Muscle of arm (tissue), 12 donors: ENCODE measurements around the gene KCNIP2. TPM values are rescaled to one million over a fixed set of nuclear protein-coding genes. Genes with fewer than 3 reads are reported as not detected.
"Not testable (repeated sequence)": the region's sequence is repeated elsewhere in the genome, so short reads cannot be mapped to it uniquely, and the experiment has no call there.

Source experiments
- DNase-seq: peaks from one replicate; pipeline ENCODE4 v3.0.0-alpha.2; 2013
- polyA plus RNA-seq, 12 donors: library from polyadenylated mRNA; unstranded; fragments of 120-200 nt; gene quantifications; one replicate each; pipeline ENCODE4 v1.2.1, GENCODE V29; 2013; ENCODE audit not compliant: insufficient read length in 12 of 12

Gene KCNIP2
- polyA plus RNA-seq, 12 donors = 2.1 to 13.1 (median 4.4) TPM; not detected in 1

GRCh38 chr10:101828766-101829551, 14.6 kb downstream of the KCNIP2 start:
- DNase-seq = no peak

- DNase-seq = no peak
Measured at GRCh38 chr10:101827919-101828600, 15.5 kb downstream of the KCNIP2 start.

- DNase-seq = no peak
Measured at GRCh38 chr10:101826852-101827434, 16.7 kb downstream of the KCNIP2 start.

- DNase-seq = no peak
Measured at GRCh38 chr10:101824736-101825135, 18.9 kb downstream of the KCNIP2 start.

GRCh38 chr10:101818872-101819633, 24.5 kb downstream of the KCNIP2 start:
- no peak for DNase-seq

GRCh38 chr10:101818119-101818871, 25.3 kb downstream of the KCNIP2 start, which contains the start of gene OGA:
TSS of gene OGA (minus strand) at chr10:101818444. CDS start at chr10:101818022, 422 bp downstream.
- peak; percentile 97 for DNase-seq

GRCh38 chr10:101817337-101818118, 26.1 kb downstream of the KCNIP2 start:
- DNase-seq = peak; percentile 93

- DNase-seq = no peak
Measured at GRCh38 chr10:101816913-101817336, 26.7 kb downstream of the KCNIP2 start.

- DNase-seq = no peak
Measured at GRCh38 chr10:101816376-101816775, 27.2 kb downstream of the KCNIP2 start.

- no peak for DNase-seq
Measured at GRCh38 chr10:101814466-101815071, 29.0 kb downstream of the KCNIP2 start.

GRCh38 chr10:101812606-101813005, 31.0 kb downstream of the KCNIP2 start:
- no peak for DNase-seq

- DNase-seq = no peak
Measured at GRCh38 chr10:101807158-101807557, 36.4 kb downstream of the KCNIP2 start.

GRCh38 chr10:101803511-101803910, 40.1 kb downstream of the KCNIP2 start:
- DNase-seq = no peak

- DNase-seq = no peak
Measured at GRCh38 chr10:101797403-101798059, 46.1 kb downstream of the KCNIP2 start.

GRCh38 chr10:101793526-101793925, 50.1 kb downstream of the KCNIP2 start:
- DNase-seq = no peak

- DNase-seq = no peak
Measured at GRCh38 chr10:101789686-101790085, 53.9 kb downstream of the KCNIP2 start.

GRCh38 chr10:101789231-101789630, 54.4 kb downstream of the KCNIP2 start:
- DNase-seq = not testable (repeated sequence)

GRCh38 chr10:101785801-101786200, 57.8 kb downstream of the KCNIP2 start:
- DNase-seq = no peak

- no peak for DNase-seq
Measured at GRCh38 chr10:101784558-101784957, 59.0 kb downstream of the KCNIP2 start.
